ENCODE results near the gene SIRT3. TPM values are rescaled to one million over a fixed set of nuclear protein-coding genes. Genes with fewer than 3 reads are reported as not detected.

Gene SIRT3
- polyA plus RNA-seq, 1 donor from 2014 or later = 11.6 TPM

DNA sequence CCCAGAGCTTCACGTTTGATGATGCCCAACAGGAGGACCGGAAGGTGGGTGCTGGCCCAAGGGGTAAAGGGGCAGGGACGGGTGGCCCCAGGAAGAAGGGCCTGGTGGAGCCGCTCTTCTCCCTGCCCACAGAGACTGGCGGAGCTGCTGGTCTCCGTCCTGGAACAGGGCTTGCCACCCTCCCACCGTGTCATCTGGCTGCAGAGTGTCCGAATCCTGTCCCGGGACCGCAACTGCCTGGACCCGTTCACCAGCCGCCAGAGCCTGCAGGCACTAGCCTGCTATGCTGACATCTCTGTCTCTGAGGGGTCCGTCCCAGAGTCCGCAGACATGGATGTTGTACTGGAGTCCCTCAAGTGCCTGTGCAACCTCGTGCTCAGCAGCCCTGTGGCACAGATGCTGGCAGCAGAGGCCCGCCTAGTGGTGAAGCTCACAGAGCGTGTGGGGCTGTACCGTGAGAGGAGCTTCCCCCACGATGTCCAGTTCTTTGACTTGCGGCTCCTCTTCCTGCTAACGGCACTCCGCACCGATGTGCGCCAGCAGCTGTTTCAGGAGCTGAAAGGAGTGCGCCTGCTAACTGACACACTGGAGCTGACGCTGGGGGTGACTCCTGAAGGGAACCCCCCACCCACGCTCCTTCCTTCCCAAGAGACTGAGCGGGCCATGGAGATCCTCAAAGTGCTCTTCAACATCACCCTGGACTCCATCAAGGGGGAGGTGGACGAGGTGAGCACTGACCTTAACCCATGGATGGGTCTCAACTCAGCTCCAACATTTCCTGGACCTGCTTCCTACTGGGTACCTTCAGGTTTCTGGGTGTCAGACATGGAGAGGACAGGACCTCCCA lies 26.6 kb downstream of the SIRT3 start:
- H3K9me3 Mint-ChIP-seq = no peaks in the 10 kb centered on the region
- H3K27ac Mint-ChIP-seq = peak overlapping the region; percentile 62 to 98 (median 92)
- H3K4me1 Mint-ChIP-seq = peaks cover 0 to 20% (median 7%) of the 10 kb centered on the region in 3 donors
- no peaks in the 10 kb centered on the region for H3K27me3 Mint-ChIP-seq
- H3K36me3 Mint-ChIP-seq = no peaks in the 10 kb centered on the region
- peak overlapping the region; percentile 96 to 99 (median 98) for H3K4me3 Mint-ChIP-seq

- Mint-ChIP-seq H3K27me3 (no peaks in the 10 kb centered on the region), H3K36me3 (no peaks in the 10 kb centered on the region), H3K27ac (peak overlapping the region; percentile 92 to 98 (median 97)), H3K4me3 (peak overlapping the region; percentile 96 to 99 (median 98)), H3K4me1 (peaks cover 3 to 25% (median 7%) of the 10 kb centered on the region in 3 donors), H3K9me3 (no peaks in the 10 kb centered on the region)
These were observed 27.3 kb downstream of the SIRT3 start for GRCh38 chr11:208917-209260.

DNA sequence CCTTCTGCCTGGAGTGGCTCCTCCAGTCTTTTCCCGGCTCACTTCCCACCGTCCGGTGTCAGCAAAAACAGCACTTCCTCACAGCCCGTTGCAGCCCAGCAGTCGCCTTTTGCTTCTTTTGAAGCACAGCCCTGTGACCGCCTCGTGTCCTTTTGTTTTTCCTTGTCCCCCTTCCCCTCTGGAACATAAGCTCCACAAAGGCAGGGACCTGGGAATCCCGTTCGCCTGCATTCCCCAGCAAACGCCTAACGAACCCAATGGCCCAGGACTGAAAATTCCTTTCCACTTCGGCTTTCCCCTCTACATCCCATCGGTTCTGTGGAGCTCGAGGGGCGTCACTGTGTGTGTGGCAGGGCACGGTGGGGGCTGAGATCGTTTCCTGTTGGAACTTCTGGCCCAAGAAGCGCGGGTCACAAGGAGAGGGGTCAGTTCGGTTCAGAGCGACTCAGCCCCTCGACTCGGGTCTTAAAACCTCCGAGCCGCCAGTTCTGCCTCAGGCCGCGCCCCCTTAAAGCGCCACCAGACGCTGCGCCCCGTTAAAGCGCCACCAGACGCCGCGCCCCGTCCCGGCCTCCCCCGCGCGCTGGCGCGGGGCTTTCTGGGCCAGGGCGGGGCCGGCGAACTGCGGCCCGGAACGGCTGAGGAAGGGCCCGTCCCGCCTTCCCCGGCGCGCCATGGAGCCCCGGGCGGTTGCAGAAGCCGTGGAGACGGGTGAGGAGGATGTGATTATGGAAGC lies 27.8 kb downstream of the SIRT3 start:
- peaks cover 4 to 29% (median 7%) of the 10 kb centered on the region in 3 donors for H3K4me1 Mint-ChIP-seq
- H3K4me3 Mint-ChIP-seq = peak overlapping the region; percentile 96 to 99 (median 98)
- no peaks in the 10 kb centered on the region for H3K27me3 Mint-ChIP-seq
- H3K9me3 Mint-ChIP-seq = no peaks in the 10 kb centered on the region
- peak overlapping the region; percentile 97 to 99 (median 98) for H3K27ac Mint-ChIP-seq
- peaks cover 2% of the 10 kb centered on the region for H3K36me3 Mint-ChIP-seq

GRCh38 chr11:207863-208180 lies 28.3 kb downstream of the SIRT3 start:
- H3K27ac Mint-ChIP-seq = peak overlapping the region; percentile 97 to 99 (median 98)
- H3K27me3 Mint-ChIP-seq = no peaks in the 10 kb centered on the region
- H3K9me3 Mint-ChIP-seq = no peaks in the 10 kb centered on the region
- H3K36me3 Mint-ChIP-seq = peaks cover 2% of the 10 kb centered on the region
- H3K4me1 Mint-ChIP-seq = peaks cover 4 to 33% (median 9%) of the 10 kb centered on the region in 3 donors
- peak overlapping the region; percentile 96 to 99 (median 98) for H3K4me3 Mint-ChIP-seq

DNA sequence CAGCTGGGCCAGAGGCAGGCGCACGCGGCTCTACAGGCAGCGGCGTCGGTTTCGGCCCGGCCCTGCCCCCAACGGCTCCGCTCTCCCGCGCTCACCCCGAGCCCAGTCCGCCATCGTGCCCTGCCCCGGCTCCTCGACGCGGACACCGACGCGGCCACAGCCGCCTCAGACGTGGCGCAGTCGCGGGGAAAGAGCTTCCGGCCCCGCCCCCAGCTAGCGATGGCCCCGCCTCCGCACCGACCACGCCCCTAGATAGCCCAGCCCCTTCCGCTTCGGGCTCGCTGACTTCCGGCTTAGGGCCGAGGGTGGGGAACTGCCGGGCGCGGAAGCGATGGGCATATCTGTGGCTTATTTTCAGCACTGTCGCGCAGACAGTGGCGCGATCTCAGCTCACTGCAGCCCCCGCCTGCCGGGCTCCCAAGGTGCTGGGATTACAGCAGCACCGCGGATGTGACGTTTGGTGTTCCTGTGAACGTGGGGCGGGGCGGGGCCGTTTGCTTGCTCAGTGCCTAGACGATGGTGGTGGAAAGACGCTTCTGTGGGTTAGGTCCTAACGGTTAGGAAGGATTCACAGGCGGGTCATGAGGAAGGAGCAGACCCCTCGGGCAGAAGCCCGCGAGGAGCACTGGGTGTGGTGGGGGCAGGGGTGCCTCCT lies 28.8 kb downstream of the SIRT3 start, which contains the start of the genes BET1L and RIC8A:
TSS of gene BET1L (minus strand) at position 192 of the 655 bp plus-strand sequence. CDS start at position 114, 78 bp downstream.
TSS of gene RIC8A (plus strand) at position 501 of the 655 bp plus-strand sequence. CDS start 1,147 bp downstream, outside the sequence.
- Mint-ChIP-seq H3K4me3 (peak within 1 kb of the TSS; percentile 96 to 99 (median 98)), H3K9me3 (no peaks in the 10 kb centered on the region), H3K27ac (peak within 1 kb of the TSS; percentile 97 to 99 (median 98)), H3K36me3 (peaks cover 2% of the 10 kb centered on the region), H3K4me1 (peaks cover 6 to 35% (median 14%) of the 10 kb centered on the region in 3 donors), H3K27me3 (no peaks in the 10 kb centered on the region)

GRCh38 chr11:206526-207207 lies 29.5 kb downstream of the SIRT3 start:
- H3K9me3 Mint-ChIP-seq = no peaks in the 10 kb centered on the region
- H3K36me3 Mint-ChIP-seq = peaks cover 2% of the 10 kb centered on the region
- H3K4me3 Mint-ChIP-seq = peak overlapping the region; percentile 96 to 99 (median 98)
- no peaks in the 10 kb centered on the region for H3K27me3 Mint-ChIP-seq
- peaks cover 11 to 37% (median 21%) of the 10 kb centered on the region in 3 donors for H3K4me1 Mint-ChIP-seq
- H3K27ac Mint-ChIP-seq = peak overlapping the region; percentile 97 to 99 (median 98)

- H3K36me3 Mint-ChIP-seq = peaks cover 2% of the 10 kb centered on the region
These were observed 30.1 kb downstream of the SIRT3 start for GRCh38 chr11:206002-206384.

GRCh38 chr11:205221-206001 lies 30.7 kb downstream of the SIRT3 start:
- Mint-ChIP-seq H3K4me1 (peaks cover 13 to 33% (median 23%) of the 10 kb centered on the region in 3 donors), H3K27ac (peak overlapping the region in 1 of 3 donors; percentile 98), H3K36me3 (peaks cover 2% of the 10 kb centered on the region), H3K4me3 (peak overlapping the region; percentile 77 to 98 (median 97)), H3K9me3 (no peaks in the 10 kb centered on the region), H3K27me3 (no peaks in the 10 kb centered on the region)

More at GRCh38 chr11:206002-206384, 30.1 kb downstream of the SIRT3 start:
- Mint-ChIP-seq H3K27me3 (no peaks in the 10 kb centered on the region), H3K27ac (peak overlapping the region in 2 of 3 donors; percentile 98), H3K4me3 (peak overlapping the region; percentile 96 to 99 (median 98)), H3K9me3 (no peaks in the 10 kb centered on the region), H3K4me1 (peaks cover 13 to 33% (median 23%) of the 10 kb centered on the region in 3 donors)

DNA sequence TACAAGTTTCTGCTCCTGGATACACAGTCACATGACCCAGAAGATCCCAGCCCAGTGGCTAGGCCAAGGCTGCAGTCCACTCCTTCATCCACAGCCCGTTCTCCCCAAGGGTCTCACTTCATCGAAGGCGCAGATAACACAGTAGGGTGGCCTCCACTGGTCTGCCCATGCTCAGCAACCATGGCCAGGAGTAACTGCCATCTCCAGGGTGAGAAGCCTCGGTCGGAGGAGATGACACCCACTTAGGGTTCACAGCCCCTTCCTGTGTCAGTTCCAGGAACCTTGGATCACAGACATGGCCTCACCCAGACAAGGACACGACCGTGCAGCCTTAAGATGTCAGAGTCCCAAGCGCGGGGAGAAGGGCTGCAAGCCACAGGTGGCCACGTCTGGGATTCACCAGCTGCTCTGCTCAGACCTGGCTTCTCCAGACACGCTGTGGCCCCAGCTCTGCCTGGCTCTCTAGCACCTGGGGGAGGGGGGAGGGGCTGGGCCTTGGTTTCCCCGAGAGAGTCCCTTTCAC lies 31.5 kb downstream of the SIRT3 start:
- Mint-ChIP-seq H3K27me3 (no peaks in the 10 kb centered on the region), H3K4me3 (peak overlapping the region in 2 of 4 donors; percentile 26 to 74), H3K36me3 (peaks cover 2% of the 10 kb centered on the region), H3K4me1 (peaks cover 13 to 27% (median 23%) of the 10 kb centered on the region in 3 donors), H3K9me3 (no peaks in the 10 kb centered on the region), H3K27ac (no peak overlapping the region)

DNA sequence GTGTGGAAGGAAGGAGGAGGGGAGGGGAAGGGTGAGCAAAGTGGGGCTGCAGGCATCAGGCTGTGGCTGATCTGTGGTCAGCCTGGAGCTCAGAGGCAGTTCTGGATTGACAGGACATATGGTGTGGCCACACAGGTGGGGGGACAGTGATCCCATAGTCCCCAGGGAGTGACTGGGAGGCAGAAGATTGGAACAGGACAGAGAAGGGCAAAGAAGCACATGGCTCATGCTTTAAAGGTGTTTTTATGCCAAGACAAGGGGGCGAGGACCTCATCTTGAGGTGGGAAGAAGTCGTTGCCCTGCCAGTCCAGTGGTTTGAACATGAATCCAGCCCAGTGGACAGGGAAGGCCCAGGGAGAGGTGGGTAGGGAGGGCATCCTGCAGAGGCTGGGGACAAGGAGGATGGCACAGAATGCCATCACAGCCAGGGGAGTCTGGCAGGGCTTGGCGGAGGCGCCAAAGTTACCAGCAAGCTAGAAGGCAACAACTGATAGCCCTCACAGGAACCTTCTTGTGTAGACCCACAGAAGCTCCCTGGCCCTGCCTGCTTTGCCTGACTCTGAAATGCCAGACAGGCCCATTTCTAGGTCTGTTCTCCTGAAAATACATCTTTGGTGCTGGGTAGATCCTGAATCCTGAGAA lies 32.1 kb downstream of the SIRT3 start:
- H3K27ac Mint-ChIP-seq = peak overlapping the region in 1 of 3 donors; percentile 21
- no peaks in the 10 kb centered on the region for H3K27me3 Mint-ChIP-seq
- H3K4me1 Mint-ChIP-seq = peaks cover 13 to 27% (median 23%) of the 10 kb centered on the region in 3 donors
- H3K9me3 Mint-ChIP-seq = no peaks in the 10 kb centered on the region
- peak overlapping the region in 3 of 4 donors; percentile 21 to 54 (median 26) for H3K4me3 Mint-ChIP-seq
- peaks cover 2% of the 10 kb centered on the region for H3K36me3 Mint-ChIP-seq

DNA sequence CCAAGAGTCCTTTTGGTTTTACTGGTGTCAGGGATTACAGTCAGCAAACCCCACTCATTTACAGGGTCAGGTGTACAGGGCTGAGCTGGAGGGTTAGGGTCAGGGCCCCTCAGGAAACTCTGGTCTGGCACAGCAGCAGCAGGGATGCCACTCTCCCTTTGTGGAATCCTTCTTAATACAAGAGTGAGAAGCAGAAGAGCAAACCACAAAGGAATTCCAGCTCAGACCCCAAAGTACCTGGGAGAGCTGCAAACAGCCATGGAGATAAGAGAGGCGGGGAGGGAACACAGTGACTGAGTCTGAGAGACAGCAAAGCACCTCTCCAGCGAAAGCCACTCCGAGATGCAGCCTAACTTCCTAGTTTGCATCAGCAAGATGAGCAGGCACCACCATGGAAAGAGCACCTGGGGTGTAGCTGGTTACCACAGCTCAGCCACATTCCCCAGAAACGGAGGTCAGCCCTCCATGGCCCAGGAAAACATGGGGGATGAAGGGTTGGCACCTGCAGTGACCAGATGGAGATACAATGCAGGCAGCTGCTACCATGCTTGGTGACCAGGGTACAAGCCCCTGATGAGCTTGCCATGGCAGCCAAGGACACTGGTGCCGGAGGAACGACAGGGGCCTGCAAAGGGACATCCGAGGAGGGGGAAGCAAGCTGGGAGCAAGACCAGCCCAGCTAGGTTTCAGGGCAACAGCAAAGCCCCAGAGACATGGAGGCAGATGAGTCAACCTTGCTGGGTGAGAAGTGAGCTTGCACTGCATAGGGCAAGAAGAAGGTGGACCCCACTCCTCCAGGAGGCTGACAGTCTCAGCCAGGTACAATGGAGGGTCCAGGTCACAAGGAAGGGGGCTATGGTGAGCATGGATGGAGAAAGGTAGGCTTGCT lies 32.8 kb downstream of the SIRT3 start:
- peaks cover 2% of the 10 kb centered on the region for H3K36me3 Mint-ChIP-seq
- H3K27ac Mint-ChIP-seq = peak overlapping the region in 1 of 3 donors; percentile 21
- H3K27me3 Mint-ChIP-seq = no peaks in the 10 kb centered on the region
- no peaks in the 10 kb centered on the region for H3K9me3 Mint-ChIP-seq
- H3K4me3 Mint-ChIP-seq = peak overlapping the region in 2 of 4 donors; percentile 60 to 81
- H3K4me1 Mint-ChIP-seq = peaks cover 13 to 27% (median 23%) of the 10 kb centered on the region in 3 donors

- Mint-ChIP-seq H3K9me3 (no peaks in the 10 kb centered on the region), H3K27ac (peak overlapping the region in 2 of 3 donors; percentile 63 to 72), H3K4me3 (peak overlapping the region in 2 of 4 donors; percentile 3 to 60), H3K4me1 (peaks cover 13 to 27% (median 20%) of the 10 kb centered on the region in 3 donors), H3K36me3 (peaks cover 2% of the 10 kb centered on the region), H3K27me3 (no peaks in the 10 kb centered on the region)
These were observed 33.7 kb downstream of the SIRT3 start for GRCh38 chr11:202490-202889.

Measured in IgD-negative memory B cell (primary cell).